Suprapubic skin (tissue), 3 donors: ENCODE data around the gene L3MBTL4.

Experiments used
- POLR2A ChIP-seq, 2 donors: fragments of 450-650 bp; IDR thresholded peaks; one replicate each; pipeline ENCODE4 v1.6.1; 2017; ENCODE audit warnings: antibody characterized with exemption in 2 of 2, mild to moderate bottlenecking in 2 of 2, moderate library complexity in 2 of 2
- TF ChIP-seq, protein P1 (sequence below), 2 donors: fragments of 200-600 bp in 1 of 2; fragments of 450-650 bp in 1 of 2; sonication (generic) in 1 of 2; IDR thresholded peaks; one replicate each; pipeline ENCODE4 v1.5.1; 2016 to 2019; ENCODE audit warnings: antibody characterized with exemption in 2 of 2, mild to moderate bottlenecking in 1 of 2, moderate library complexity in 1 of 2

DNA sequence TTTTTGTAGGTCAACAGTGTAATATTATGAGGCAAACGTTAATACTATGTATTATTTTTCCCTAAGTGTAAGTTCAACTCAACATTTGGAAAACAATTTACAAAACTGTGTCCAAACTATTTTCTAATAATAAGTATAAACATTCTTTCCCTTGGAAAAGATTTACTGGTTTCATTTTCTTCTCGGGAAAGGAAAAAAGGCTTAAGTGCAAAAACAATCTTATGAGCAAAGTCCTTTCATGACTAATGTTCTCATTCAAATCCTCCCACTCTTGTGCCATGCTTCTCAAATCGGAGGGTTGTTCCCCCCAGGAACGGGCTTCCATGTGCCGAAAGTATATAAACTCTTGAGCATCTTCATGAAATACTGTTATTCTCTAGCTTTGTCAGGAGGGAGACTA, 19.8 kb upstream of the L3MBTL4 start:
- TF ChIP-seq, protein P1, sequence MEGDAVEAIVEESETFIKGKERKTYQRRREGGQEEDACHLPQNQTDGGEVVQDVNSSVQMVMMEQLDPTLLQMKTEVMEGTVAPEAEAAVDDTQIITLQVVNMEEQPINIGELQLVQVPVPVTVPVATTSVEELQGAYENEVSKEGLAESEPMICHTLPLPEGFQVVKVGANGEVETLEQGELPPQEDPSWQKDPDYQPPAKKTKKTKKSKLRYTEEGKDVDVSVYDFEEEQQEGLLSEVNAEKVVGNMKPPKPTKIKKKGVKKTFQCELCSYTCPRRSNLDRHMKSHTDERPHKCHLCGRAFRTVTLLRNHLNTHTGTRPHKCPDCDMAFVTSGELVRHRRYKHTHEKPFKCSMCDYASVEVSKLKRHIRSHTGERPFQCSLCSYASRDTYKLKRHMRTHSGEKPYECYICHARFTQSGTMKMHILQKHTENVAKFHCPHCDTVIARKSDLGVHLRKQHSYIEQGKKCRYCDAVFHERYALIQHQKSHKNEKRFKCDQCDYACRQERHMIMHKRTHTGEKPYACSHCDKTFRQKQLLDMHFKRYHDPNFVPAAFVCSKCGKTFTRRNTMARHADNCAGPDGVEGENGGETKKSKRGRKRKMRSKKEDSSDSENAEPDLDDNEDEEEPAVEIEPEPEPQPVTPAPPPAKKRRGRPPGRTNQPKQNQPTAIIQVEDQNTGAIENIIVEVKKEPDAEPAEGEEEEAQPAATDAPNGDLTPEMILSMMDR (IDR thresholded peaks at IDR 0.05) = no peak
- TF ChIP-seq POLR2A (IDR thresholded peaks at IDR 0.05) = no peak
